ENCODE data around the gene MTRF1L. TPM values are rescaled to one million over a fixed set of nuclear protein-coding genes. Genes with fewer than 3 reads are reported as not detected.

Gene MTRF1L, protein sequence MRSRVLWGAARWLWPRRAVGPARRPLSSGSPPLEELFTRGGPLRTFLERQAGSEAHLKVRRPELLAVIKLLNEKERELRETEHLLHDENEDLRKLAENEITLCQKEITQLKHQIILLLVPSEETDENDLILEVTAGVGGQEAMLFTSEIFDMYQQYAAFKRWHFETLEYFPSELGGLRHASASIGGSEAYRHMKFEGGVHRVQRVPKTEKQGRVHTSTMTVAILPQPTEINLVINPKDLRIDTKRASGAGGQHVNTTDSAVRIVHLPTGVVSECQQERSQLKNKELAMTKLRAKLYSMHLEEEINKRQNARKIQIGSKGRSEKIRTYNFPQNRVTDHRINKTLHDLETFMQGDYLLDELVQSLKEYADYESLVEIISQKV
- 15.3 to 16.9 TPM (median 15.7 TPM) in 5 replicates for total RNA-seq (2022; extraction: Qiagen RNA extraction)

DNA sequence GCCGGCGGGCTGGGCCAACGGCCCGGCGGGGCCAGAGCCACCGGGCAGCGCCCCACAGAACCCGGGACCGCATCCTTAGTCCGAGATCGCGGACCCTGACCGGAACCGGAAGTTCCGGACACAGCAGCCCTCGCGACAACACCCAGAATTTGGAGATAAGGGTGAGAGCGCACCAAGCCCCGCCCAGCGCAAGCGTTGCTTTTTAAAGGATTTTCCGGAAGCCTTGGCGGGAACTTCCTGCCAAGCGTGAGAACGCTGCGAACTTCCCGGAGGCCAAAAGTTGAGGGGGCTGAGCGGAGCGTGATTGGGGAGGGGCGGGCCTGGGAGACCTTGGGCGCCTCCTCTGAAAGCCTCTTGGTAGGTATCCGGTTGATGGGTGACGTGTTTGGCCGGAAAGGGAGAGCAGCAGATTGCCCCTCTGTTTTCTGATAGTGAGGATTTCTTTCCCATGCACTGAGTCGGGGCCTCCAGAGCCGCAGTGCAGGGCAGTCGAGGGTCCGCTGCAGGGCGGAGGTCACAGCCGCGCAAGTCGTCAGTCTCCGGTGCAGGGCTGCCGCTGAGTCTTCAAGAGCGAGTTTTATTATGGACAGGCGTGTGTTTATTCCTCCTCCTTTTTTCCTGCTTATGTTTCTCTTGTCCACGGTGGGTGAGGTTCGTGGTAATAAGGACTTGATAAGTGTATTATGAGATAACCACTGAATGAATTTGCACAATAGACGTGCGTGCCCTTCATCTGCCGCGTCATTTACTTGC, at the start of gene MTRF1L:
MTRF1L (minus strand) TSS at position 97 of the 753 bp plus-strand sequence; CDS start at position 73, 24 bp downstream.

DNA sequence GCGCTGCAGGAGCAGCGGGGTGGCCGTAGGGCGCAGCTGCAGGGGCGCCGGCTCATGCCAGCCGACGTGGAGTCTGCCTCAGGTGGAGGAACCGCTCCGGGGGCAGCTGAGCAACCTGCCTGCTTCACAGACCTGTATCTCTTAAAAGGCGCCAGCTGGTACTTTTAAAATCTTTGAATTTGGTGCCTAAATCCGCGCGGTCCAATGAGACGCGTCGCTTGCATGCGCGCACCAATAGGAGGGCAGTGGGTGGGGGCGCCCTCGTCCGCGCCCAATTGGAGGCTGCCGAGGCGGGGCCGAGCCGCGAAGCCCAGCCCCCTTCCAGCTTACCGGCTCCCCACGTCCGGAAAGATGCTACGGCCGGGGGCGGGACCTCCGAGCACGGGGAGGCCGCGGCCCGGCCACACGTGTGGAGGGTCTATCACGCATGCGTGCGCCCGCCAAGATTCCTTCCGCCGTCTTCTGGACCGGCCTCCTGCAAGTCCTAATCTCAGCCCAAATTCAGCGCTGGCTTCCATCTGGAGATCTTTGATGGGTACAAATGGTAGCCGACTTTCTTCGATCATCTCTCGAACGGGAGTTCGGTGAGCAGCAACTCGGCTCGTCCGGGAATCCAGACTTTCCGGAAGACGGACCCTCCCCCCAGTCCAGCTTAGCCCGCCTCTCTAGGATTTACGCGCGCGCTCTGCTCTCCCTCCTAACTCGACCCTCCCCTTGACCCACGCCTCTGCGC, 19.4 kb downstream of the MTRF1L start, which contains the start of gene FBXO5:
FBXO5 (minus strand) TSS at position 138 of the 733 bp plus-strand sequence; CDS start at position 56, 82 bp downstream.

Other genes with a start within 250 kb of the MTRF1L start
- 18.1 to 22.6 TPM (median 19.2 TPM) in 5 replicates for gene FBXO5, start 19.7 kb downstream of the MTRF1L start, total RNA-seq (2022; extraction: Qiagen RNA extraction)
- 4.5 to 6.5 TPM (median 6.3 TPM) in 5 replicates for gene RGS17, start 128.6 kb upstream of the MTRF1L start, total RNA-seq (2022; extraction: Qiagen RNA extraction)

Data from A549 treated with Hydrocortisone at 1 μM for 4 hours (cell line).